ENCODE results near the gene COBL.
"Not testable (repeated sequence)": the region's sequence is repeated elsewhere in the genome, so short reads cannot be mapped to it uniquely, and the experiment has no call there.

Gene COBL

GRCh38 chr7:51000956-51001355 lies 315.7 kb downstream of the COBL start:
- DNase-seq (ENCODE audit: low read depth): no peak

- DNase-seq (ENCODE audit: low read depth): no peak
Measured at GRCh38 chr7:50994753-50995319, 321.8 kb downstream of the COBL start.

- not testable (repeated sequence) for DNase-seq (ENCODE audit: low read depth)
Measured at GRCh38 chr7:50990214-50990613, 326.4 kb downstream of the COBL start.

GRCh38 chr7:50988988-50989387 lies 327.6 kb downstream of the COBL start:
- DNase-seq (ENCODE audit: low read depth): no peak

- no peak for DNase-seq (ENCODE audit: low read depth)
Measured at GRCh38 chr7:50988465-50988864, 328.1 kb downstream of the COBL start.

- no peak for DNase-seq (ENCODE audit: low read depth)
Measured at GRCh38 chr7:50985096-50985495, 331.5 kb downstream of the COBL start.

- DNase-seq (ENCODE audit: low read depth): no peak
Measured at GRCh38 chr7:50983850-50984249, 332.8 kb downstream of the COBL start.

- DNase-seq (ENCODE audit: low read depth): no peak
Measured at GRCh38 chr7:50982626-50983025, 334.0 kb downstream of the COBL start.

GRCh38 chr7:50981743-50982142 lies 334.9 kb downstream of the COBL start:
- DNase-seq (ENCODE audit: low read depth): no peak

GRCh38 chr7:50980411-50980810 lies 336.2 kb downstream of the COBL start:
- DNase-seq (ENCODE audit: low read depth): no peak

GRCh38 chr7:50978633-50979215 lies 337.9 kb downstream of the COBL start:
- DNase-seq (ENCODE audit: low read depth): no peak

- DNase-seq (ENCODE audit: low read depth): no peak
Measured at GRCh38 chr7:50977421-50977820, 339.2 kb downstream of the COBL start.

- DNase-seq (ENCODE audit: low read depth): no peak
Measured at GRCh38 chr7:50976064-50976463, 340.5 kb downstream of the COBL start.

- no peak for DNase-seq (ENCODE audit: low read depth)
Measured at GRCh38 chr7:50974240-50974639, 342.4 kb downstream of the COBL start.

- DNase-seq (ENCODE audit: low read depth): no peak
Measured at GRCh38 chr7:50973814-50974213, 342.8 kb downstream of the COBL start.

GRCh38 chr7:50970092-50970491 lies 346.5 kb downstream of the COBL start:
- DNase-seq (ENCODE audit: low read depth): no peak
